Smooth muscle cell of the brain vasculature (primary cell): ENCODE results near the gene UBE2O.

Experiments used
- DNase-seq: peaks from one replicate; pipeline ENCODE4 v3.0.0-alpha.2; 2012; ENCODE audit warnings: low read depth, low spot score

Gene UBE2O

GRCh38 chr17:76485569-76485968, 32.6 kb upstream of the UBE2O start:
- DNase-seq: no peak

- no peak for DNase-seq
Observed at GRCh38 chr17:76484228-76484725, 31.3 kb upstream of the UBE2O start.

- no peak for DNase-seq
Observed at GRCh38 chr17:76481071-76481655, 28.2 kb upstream of the UBE2O start.

GRCh38 chr17:76480632-76481031, 27.7 kb upstream of the UBE2O start:
- DNase-seq: no peak

GRCh38 chr17:76479515-76480060, 26.6 kb upstream of the UBE2O start:
- DNase-seq: no peak

GRCh38 chr17:76478730-76479514, 26.0 kb upstream of the UBE2O start:
- no peak for DNase-seq

GRCh38 chr17:76478097-76478496, 25.1 kb upstream of the UBE2O start:
- DNase-seq: no peak

- DNase-seq: no peak
Observed at GRCh38 chr17:76477576-76477975, 24.6 kb upstream of the UBE2O start.

- DNase-seq: no peak
Observed at GRCh38 chr17:76476736-76477135, 23.8 kb upstream of the UBE2O start.

- no peak for DNase-seq
Observed at GRCh38 chr17:76475302-76475701, 22.4 kb upstream of the UBE2O start.

GRCh38 chr17:76474894-76475293, 21.9 kb upstream of the UBE2O start:
- DNase-seq: no peak

GRCh38 chr17:76474238-76474637, 21.3 kb upstream of the UBE2O start:
- DNase-seq: no peak

GRCh38 chr17:76473541-76473985, 20.6 kb upstream of the UBE2O start:
- no peak for DNase-seq

GRCh38 chr17:76472726-76473125, 19.8 kb upstream of the UBE2O start:
- DNase-seq: no peak

- DNase-seq: no peak
Observed at GRCh38 chr17:76472258-76472645, 19.3 kb upstream of the UBE2O start.

- no peak for DNase-seq
Observed at GRCh38 chr17:76471498-76472257, 18.7 kb upstream of the UBE2O start.

GRCh38 chr17:76469991-76470739, 17.2 kb upstream of the UBE2O start:
- DNase-seq: no peak

- no peak for DNase-seq
Observed at GRCh38 chr17:76469076-76469990, 16.4 kb upstream of the UBE2O start.

- DNase-seq: no peak
Observed at GRCh38 chr17:76468634-76469010, 15.7 kb upstream of the UBE2O start.
